Neural cell (in vitro differentiated cells): ENCODE measurements around the gene ERC2.

Source experiments
- EP300 ChIP-seq: fragments of 450-650 bp; conservative IDR thresholded peaks from 2 replicates; pipeline ENCODE4 v1.6.1; 2014; ENCODE audit warnings: antibody characterized with exemption, mild to moderate bottlenecking, moderate library complexity; ENCODE audit not compliant: poor library complexity, severe bottlenecking
- EZH2 ChIP-seq: fragments of 200-600, 300-800 bp; shearing (Covaris generic), sonication (generic); IDR thresholded peaks from 2 replicates; pipeline ENCODE4 v1.6.1; 2014; ENCODE audit warnings: antibody characterized with exemption, low read length, borderline replicate concordance, mild to moderate bottlenecking; ENCODE audit not compliant: insufficient read depth, poor library complexity, severe bottlenecking
- MXI1 ChIP-seq: fragments of 450-650 bp; conservative IDR thresholded peaks from 2 replicates; pipeline ENCODE4 v1.6.1; 2014; ENCODE audit warnings: antibody characterized with exemption, mild to moderate bottlenecking; ENCODE audit not compliant: poor library complexity, severe bottlenecking
- POLR2AphosphoS5 ChIP-seq: IDR thresholded peaks from 2 replicates; pipeline ENCODE4 v1.6.1; 2012
- RAD21 ChIP-seq: fragments of 450-650 bp; conservative IDR thresholded peaks from 2 replicates; pipeline ENCODE4 v1.6.1; 2014; ENCODE audit warnings: antibody characterized with exemption, mild to moderate bottlenecking, moderate library complexity
- REST ChIP-seq: IDR thresholded peaks from 2 replicates; pipeline ENCODE4 v1.6.1; 2012; ENCODE audit warnings: borderline replicate concordance
- SMC3 ChIP-seq: fragments of 450-650 bp; conservative IDR thresholded peaks from 2 replicates; pipeline ENCODE4 v1.6.1; 2014; ENCODE audit warnings: antibody characterized with exemption, mild to moderate bottlenecking, moderate library complexity; ENCODE audit not compliant: poor library complexity
- TAF1 ChIP-seq: IDR thresholded peaks from 2 replicates; pipeline ENCODE4 v1.6.1; 2012; ENCODE audit warnings: low read depth
- TF ChIP-seq, protein P1 (sequence below): fragments of 450-650 bp; IDR thresholded peaks from 2 replicates; pipeline ENCODE4 v1.5.1; 2014; ENCODE audit warnings: antibody characterized with exemption, mild to moderate bottlenecking, moderate library complexity; ENCODE audit not compliant: poor library complexity, severe bottlenecking

DNA sequence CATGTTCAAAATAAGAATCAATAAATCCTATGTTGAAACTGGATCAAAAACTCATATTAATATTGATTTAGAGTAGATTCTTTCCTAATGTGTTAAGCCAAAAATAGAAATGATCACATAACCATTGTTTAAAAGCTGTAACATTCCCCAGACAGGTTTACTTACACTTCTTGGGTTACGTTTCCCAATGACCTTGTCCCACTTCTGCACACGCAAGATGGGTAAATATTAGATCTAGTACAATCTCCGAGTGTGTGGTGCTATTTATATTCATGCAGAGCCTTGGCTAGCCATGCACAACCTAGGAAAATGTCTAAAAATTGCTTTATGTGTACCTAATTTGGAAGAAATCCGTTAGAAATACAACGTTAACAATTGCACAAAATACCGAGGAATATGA lies 39.6 kb downstream of the ERC2 start:
- no peak for TF ChIP-seq EP300
- no peak for TF ChIP-seq POLR2AphosphoS5
- TF ChIP-seq, protein P1, sequence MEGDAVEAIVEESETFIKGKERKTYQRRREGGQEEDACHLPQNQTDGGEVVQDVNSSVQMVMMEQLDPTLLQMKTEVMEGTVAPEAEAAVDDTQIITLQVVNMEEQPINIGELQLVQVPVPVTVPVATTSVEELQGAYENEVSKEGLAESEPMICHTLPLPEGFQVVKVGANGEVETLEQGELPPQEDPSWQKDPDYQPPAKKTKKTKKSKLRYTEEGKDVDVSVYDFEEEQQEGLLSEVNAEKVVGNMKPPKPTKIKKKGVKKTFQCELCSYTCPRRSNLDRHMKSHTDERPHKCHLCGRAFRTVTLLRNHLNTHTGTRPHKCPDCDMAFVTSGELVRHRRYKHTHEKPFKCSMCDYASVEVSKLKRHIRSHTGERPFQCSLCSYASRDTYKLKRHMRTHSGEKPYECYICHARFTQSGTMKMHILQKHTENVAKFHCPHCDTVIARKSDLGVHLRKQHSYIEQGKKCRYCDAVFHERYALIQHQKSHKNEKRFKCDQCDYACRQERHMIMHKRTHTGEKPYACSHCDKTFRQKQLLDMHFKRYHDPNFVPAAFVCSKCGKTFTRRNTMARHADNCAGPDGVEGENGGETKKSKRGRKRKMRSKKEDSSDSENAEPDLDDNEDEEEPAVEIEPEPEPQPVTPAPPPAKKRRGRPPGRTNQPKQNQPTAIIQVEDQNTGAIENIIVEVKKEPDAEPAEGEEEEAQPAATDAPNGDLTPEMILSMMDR = no peak
- TF ChIP-seq REST = no peak
- no peak for TF ChIP-seq SMC3
- no peak for TF ChIP-seq EZH2
- no peak for TF ChIP-seq TAF1
- no peak for TF ChIP-seq MXI1
- TF ChIP-seq RAD21 = no peak
